SIG-M5 treated with dmso at 0.1 percent for 504 hours (cell line): ENCODE data around the gene LGALS7.
"Not testable (repeated sequence)": the region's sequence is repeated elsewhere in the genome, so short reads cannot be mapped to it uniquely, and the experiment has no call there.

Experiments used
- DNase-seq: peaks from one replicate; lab custom pipeline; 2025; ENCODE audit not compliant: unreplicated experiment; lab: John Stamatoyannopoulos, UW

LGALS7 gene

DNA sequence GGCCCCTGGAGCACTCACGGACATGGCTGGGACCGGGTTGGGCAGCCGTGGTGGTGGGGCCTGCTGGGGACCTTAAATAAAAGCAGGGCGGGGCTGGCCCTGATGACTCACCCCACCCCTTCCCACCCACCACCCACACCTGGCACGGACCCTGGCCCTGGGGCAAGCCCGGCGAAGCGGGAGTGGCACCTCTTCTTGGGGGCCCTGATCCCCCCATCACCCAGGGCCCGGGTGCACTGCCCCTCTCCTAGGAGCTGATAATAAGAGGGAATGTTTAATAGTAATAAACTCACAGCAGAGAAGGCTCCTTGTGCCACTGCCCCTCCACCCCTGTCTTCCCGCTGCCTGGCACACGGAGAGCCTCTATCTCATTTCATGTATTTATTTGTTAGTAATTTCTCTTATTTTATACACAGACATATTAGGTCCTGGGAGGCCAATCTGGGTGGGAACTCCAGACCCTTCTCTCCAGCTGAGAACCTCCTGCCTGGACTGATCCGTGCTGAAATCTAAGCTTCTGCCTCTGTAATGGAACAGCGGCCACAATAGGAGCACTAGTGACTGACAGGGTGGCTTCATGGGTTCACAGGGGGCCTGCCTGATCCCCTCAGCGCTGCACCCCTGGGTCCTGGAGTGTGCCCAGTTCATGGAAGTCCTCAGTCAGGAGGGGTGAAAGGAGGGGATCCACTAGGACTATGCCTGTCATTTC is at the start of gene LGALS7:
Gene LGALS7 (minus strand): TSS at position 49 of the 709 bp plus-strand sequence. CDS start 25 bp downstream, at position 24.
- DNase-seq = no peak

DNA sequence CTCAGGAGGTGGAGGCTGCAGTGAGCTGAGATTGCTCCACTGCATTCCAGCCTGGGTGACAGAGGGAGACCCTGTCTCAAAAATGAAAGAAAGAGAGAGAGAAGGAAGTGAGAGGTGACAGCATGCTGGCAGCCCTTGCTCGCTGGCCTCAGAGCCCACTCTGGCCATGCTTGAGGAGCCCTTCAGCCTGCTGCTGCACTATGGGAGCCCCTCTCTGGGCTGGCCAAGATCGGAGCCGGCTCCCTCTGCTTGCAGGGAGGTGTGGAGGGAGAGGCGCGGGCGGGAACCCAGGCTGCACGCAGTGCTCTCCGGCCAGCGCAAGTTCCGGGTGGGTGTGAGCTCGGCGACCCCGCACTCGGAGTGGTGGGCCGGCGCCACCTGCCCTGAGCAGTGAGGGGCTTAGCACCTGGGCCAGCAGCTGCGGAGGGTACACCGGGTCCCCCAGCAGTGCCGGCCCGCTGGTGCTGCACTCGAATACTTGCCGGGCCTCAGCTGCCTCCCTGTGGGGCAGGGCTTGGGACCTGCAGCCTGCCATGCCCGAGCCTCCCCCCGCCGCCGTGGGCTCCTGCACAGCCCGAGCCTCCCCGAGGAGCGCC is 48.0 kb upstream of the LGALS7 start:
- not testable (repeated sequence) for DNase-seq

DNA sequence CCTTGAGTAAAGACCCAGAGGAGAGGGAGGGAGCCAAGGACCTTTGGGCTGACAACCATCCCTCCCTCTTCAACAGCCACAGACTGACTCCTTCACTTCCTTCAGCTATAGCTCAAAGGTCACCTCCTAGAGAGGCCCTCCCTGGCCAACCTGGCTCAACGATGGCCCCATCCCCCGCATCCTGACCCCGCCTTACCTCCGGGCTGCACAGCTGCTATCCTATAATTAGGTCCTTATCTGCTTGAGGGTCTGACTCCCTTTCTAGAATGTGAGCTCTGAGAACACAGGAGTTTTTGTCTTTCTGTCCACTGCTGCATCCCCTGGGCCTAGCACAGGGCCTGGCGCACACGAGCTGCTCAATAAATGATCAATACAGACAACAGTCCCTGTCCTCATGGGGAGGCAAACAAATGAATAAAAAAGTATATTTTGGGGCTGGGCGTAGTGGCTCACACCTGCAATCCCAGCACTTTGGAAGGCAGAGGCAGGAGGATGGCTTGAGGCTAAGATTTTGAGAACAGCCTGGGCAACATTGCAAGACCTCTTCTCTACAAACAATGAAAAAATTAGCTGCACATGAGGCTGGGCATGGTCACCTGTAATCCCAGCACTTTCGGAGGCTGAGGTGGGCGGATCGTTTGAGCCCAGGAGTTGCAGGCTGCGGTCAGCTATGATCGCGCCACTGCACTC is 46.1 kb upstream of the LGALS7 start:
- no peak for DNase-seq

DNA sequence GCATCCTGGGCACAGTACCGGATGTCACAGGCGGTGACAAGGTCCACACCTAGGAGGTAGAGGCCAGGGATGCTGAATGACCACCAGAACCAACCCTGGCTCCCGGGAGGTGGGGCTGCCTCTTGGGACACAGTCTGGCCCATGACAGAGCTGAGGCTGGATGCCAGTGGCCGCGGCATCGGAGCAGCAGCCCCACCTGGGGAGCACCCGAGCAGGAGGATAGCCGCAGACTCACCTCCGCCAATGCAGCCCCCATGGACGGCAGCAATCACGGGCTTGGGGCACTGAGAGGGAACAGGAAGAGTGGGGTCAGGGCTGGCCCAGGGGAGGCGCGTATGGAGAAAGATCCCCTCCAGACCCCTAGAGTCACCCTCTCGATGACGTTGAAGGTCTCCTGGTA is 43.8 kb upstream of the LGALS7 start:
- DNase-seq = no peak

DNA sequence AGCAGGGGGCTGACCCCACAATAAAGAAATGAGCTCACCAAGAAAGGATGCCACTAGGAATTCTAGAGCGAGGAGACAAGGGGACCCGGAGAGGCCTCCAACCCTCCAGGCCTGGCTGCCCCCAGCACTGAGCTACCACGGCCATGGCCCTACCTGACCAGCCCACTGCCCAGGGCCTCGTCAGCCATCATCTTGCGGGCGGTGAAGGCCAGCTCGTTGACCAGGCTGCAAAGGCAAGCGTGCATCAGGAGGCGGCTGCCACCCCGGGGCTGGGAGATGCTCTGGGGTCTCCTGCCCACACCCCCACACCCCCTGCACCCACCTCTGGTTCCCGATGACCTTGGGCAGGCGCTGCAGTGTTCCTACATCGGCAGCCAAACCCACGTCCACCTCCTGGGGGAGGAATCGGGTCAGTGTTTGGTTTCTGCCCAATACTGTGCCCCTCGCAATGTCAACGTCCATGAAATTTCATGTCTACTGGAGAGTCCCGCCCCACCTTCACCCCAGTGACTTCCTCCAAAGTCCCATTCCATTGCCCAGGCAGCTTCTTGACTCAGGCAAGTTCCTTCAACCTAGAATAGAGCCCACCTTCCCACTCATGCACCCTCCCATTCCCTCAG is 42.9 kb upstream of the LGALS7 start:
- DNase-seq = no peak

DNA sequence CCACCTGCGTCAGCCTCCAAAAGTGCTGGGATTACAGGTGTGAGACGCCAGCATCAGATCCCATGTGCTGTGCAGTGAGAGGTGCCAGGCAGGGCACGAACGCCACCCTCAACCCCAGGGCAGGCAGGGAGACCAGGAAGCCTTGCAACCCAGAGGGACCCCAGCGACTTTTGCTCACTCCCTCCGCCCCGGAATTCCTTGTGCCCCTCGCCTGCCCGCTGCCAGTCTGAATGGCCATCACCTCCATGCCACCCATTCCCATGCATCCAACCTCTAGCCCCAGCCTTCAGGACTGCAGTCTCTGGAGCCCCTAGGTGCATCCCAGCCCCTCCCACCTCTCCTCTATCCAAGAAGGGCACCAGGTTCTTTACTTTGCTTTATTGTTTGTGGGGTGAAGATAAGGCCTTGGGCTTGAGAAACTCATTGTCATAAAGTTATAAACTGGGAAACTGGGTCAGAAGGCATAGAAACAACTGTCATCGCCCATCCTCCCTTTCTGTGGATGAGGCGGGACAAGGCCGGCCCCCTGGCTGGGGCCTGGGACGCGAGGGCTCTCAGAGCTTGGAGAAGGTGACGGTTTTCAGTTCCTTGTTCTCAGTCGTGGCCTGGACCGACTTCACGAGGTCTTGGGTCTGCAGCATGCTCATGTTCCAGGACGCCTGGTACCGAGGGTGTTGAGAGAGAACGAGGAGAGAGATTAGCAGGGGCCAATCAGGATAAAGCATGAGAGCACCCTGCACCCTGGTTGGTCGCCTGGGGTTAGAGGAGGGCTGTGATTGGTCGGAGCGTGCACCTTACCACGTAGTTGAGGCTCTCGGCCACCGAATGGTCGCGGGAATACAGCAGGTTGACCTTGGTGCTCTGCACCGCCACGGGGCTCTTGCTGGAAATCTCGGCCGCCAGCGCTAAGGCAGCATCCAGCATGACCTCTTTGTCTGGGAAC is 42.0 kb upstream of the LGALS7 start:
- DNase-seq = no peak

DNA sequence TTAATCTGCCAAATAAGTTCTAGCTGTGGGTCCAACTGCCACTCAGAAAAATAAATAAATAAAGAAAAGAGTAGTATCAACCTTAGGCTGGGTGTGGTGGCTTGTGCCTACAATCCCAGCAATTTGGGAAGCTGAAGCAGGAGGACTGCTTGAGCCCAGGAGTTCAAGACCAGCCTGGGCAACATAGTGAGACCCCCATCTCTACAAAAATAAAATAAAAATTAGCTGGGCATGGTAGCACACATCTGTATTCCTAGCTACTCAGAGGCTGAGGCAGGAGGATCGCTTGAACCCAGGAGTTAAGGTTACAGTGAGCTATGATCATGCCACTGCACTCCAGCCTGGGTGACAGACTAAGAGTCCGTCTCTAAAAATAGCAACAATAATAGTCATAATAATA is 40.6 kb upstream of the LGALS7 start:
- not testable (repeated sequence) for DNase-seq

DNA sequence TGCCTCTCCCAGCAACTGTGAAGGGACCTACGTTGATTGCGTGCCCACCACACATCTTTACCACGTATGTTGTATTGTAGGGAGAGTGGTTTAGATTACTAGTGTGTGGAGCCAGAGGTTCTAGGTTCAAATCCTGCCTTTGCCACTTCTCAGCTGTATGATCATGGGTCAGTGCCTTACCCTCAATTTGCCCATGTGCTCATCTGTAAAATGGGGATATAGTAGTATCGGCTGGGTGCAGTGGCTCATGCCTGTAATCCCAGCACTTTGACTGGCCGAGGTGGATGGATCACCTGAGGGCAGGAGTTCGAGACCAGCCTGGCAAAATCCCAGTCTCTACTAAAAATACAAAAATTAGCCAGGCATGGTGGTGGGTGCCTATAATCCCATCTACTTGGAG is 40.0 kb upstream of the LGALS7 start:
- no peak for DNase-seq

DNA sequence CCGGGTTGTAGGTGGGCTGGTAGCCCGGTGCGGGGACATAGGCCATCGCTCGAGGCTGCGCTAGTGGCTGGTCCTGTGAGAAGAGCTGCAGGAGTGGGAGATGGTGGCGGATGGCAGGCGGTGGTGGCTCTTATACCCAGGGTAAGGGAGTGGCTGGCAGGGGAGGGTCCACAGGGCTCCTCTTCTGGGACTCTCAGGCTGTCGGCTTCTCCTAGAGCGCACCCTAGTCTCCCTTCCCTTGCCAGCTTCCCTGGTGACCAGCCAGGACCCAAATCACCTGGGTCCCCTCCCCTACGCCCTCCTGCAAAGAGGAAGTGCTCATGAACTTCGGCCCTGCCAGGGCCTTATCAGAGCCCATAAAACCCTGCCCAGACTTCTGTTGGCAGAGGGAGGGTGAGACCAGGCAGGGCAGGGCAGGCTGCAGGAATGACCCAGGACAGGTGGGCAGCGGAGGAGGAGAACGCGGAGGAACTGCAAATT is 39.6 kb upstream of the LGALS7 start, which contains the start of gene LGALS4:
Gene LGALS4 (minus strand): TSS at position 105 of the 480 bp plus-strand sequence. CDS start 59 bp downstream, at position 46.
- no peak for DNase-seq

DNA sequence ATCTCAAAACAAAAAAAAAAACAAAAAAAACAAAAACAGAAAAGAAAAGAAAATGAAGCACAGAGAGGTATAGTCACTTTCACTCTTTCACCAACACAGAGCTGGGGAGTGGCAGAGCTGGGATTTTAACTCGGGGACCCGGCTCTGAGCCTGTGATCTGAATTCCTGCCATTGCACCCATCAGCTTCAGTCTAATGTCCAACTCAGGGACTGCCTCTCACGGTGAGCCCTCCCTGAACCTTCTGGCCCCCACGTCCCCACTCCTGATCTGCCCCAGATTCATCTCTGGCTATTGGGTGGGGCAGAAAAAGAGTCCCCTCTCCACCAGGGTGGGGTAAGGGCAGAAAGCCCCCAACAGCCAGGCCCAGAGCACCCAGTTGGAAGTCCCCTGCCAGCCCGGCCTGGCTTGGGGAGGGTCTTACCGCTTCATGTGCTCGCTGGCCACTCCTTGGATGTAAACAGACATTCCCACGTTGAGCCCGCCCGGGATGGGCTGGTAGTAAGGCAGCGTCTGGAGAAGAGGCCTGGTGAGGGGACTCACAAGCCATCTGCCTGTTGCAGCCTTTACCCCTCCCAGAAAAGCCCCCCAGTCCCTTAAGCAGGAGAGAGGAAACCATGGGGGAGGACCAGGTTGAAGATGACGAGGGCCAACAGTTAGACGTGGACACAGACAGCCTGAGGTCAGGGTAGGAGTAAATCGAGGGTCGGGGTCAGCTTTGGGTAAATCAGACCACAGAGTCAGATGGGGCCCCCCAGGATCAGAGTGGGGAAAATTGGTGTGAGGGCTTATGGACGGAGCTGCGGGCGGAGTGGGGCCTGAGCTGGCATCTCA is 38.9 kb upstream of the LGALS7 start:
- no peak for DNase-seq

DNA sequence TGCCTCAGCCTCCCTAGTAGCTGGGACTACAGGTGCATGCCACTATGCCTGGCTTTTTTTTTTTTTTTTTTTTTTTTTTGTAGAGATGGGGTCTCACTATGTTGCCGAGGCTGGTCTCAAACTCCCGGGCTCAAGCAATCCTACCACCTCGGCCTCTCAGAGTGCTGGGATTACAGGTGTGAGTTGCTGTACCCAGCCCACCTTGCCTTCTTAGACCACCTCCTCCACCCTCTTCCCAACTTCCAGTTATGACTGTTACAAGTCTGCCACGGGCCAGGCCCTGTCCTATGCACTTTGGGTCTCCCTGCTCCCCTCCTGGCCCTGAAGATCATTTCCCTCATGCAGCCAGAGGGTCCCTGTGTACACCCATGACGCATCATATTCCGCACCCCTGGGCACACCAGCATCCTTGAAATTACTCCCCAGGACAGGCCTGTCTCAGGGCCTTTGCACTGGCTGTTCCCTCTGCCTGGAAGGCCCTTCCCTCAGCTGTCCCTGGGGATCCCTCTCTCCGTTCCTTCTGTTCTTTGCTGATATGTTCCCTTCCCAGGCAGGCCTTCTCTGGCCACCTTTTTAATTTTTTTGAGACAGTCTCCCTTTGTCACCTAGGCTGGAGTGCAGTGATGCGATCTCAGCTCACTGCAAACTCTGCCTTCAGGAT is 36.4 kb upstream of the LGALS7 start:
- no peak for DNase-seq

DNA sequence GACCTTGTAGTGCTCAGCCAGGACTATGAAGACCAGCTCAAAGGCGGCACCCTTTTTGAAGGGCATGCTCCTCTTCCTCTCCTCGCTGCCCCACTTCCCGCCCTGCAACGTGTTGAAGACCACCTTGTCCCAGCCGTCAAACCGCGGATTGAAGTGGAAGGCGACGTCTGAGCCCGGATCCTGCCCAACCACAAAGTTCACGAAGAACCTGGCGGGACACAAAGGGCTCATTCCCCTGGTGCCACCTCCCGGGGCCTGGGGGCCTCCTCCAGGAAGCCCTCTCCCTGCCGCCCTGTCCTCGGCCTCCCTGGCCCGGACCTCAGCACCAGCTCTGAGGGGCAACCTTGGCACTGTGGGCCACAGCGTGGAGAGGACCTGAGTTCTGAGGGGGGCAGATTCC is 35.4 kb upstream of the LGALS7 start:
- DNase-seq = no peak

DNA sequence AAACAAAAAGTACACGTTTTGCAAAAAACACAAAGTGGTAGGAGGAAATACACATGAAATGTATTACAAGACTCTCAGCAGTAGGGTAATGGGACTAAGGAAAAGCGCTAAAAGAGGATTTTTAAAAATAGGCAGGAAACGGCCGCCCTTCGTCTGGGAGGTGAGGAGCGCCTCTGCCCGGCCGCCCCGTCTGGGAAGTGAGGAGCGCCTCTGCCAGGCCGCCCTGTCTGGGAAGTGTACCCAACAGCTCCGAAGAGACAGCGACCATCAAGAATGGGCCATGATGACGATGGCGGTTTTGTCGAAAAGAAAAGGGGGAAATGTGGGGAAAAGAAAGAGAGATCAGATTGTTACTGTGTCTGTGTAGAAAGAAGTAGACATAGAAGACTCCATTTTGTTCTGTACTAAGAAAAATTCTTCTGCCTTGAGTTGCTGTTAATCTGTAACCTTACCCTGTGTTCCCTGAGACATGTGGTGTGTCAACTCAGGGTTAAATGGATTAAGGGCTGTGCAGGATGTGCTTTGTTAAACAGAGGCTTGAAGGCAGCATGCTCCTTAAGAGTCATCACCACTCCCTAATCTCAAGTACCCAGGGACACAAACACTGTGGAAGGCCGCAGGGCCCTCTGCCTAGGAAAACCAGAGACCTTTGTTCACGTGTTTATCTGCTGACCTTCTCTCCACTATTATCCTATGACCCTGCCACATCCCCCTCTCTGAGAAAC is 34.2 kb upstream of the LGALS7 start:
- DNase-seq = not testable (repeated sequence)

DNA sequence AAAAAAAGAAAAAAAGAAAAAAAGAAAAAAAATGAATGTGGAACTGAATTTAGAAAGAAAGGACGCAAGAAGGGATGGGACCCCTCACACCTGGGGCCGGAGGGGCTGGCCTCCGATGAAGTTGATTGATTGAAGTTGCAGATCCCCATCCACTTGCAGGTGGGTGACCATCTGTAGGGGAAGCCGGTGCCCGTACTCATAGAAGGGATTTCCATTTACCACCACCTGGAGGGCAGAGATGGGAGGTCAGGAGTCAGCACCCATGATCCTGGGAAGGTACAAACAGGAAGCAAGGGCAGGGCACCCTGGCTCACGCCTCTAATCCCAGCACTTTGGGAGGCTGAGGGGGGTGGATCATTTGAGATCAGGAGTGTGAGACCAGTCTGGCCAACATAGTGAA is 33.1 kb upstream of the LGALS7 start:
- no peak for DNase-seq

DNA sequence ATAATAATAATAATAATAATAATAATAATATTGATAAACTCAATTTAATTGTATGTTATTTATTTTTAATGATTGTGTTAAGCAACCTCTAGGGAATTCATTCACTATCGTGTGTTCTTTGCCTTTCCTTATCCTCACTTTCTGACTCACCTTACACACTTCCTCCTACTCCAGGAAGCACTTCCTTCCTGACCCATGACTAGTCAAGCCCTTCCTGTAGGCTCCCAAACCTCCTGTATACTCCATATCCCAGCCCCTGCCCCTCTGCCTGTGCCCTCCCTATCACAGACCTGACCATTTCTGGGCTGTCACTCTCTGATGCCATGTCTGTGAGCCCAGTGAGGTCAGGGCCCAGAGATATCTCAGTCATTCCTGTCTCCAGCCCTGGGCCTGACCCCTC is 31.9 kb upstream of the LGALS7 start:
- DNase-seq = no peak

DNA sequence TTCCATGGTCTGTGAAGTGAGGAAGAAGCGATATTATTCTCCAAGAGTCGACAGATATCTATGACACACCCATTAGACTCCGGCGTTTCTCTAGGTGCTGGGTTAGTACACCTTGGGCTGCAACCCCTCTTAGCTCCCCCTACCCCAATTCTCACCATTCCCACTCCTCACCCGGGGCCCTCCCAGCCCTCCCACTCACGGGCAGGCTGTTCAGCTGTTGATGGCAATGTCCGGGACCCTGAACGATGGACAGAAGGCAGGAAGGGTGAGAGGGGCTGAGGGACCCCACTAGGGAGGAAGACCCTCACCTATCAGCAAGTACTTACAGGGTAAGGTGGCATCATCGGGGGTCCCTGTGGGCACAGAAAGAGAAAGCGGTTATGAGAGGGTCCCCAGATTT is 30.2 kb upstream of the LGALS7 start:
- DNase-seq = no peak

DNA sequence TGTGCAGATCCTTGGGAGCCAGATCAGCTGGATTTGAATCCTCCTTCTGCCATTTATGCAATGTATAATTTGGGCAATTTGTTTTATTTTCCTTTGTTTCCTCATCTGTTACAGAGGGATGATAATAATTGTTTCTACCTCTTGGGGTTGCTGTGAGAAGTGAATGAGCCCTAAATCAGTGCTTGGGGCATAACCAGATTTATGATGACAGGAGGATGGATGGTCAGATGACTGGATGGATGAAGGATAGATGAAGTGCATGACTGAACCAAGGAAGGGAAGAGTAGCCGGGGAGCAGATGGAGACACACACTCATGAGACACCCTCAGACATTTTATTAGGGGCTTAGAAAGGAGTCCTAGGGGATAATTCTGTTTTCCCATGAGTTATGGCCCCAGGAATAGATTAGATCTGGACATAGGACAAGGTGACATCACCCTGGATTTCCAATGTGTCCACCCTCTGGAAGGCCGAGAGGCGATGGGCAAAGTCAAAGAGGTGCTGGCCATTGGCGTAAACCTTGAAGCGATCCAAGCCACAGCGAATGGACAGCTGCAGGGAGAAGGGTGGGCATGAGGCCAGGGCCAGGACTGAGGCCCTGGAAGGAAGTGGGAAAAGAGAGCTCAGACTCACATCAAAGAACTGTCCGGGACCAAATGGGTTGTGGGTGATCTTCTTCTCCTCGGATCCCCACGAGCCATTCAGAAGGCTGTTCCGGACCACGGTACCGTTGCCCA is 28.2 kb upstream of the LGALS7 start:
- DNase-seq = no peak
